Heart left ventricle (tissue), 13 donors: ENCODE results near the gene ABHD1.

Experiments used
- CTCF ChIP-seq, 12 donors: fragments of 200-600 bp; sonication (generic) in 4 of 12; IDR thresholded peaks; one replicate each; pipeline versions ENCODE4 v1.5.0 to v1.8.0; 2018 to 2022; ENCODE audit warnings: antibody characterized with exemption in 12 of 12, mild to moderate bottlenecking in 5 of 12
- POLR2A ChIP-seq, 2 donors: fragments of 450-650 bp; IDR thresholded peaks; one replicate each; pipeline ENCODE4 v1.6.1; 2017; ENCODE audit warnings: antibody characterized with exemption in 2 of 2, mild to moderate bottlenecking in 2 of 2, moderate library complexity in 2 of 2
- donor health status: ischemic (EF 13 %, LVEDD 7.1; RV severe dilation, severe dysfunction).
- donor health status: DM: no; HTN: yes; CAD: no.
- donor health status: DM: no; HTN: no; CAD: no.
- donor health status: ischemic (EF 25% LVEDD 6.9; RV normal size, moderate dysfunction).
- donor health status: ischemic (EF 25% LVEDD 5.7; RV mildly dilated, moderate dysfunction).
- donor health status: ischemic (EF 35%, LVEDD 5.7; RV mildly dilated, moderate dysfunction).
- donor health status: nonischemic (EF 11% LVEDD 7.7; RV severe dilation, severe dysfunction).
- donor health status: DM: yes; HTN: yes; CAD: no.
- donor health status: PGD.
- donor health status: ischemic (EF 29% LVEDD 5.4; RV normal size, mild dysfunction).
- donor health status: nonischemic (EF 23%, LVEDD 6.1; RV moderate dilation, normal function).

- TF ChIP-seq CTCF (IDR thresholded peaks at IDR 0.05): no peak
- no peak for TF ChIP-seq POLR2A (IDR thresholded peaks at IDR 0.05)
These were observed 15.7 kb downstream of the ABHD1 start, which contains the start of gene PRR30 for GRCh38 chr2:27139310-27139709.
